ENCODE results near the gene C3orf18. TPM values are rescaled to one million over a fixed set of nuclear protein-coding genes. Genes with fewer than 3 reads are reported as not detected.

C3orf18 gene
- total and polyA plus RNA-seq, 2 experiments from 2014 or later = 2.4 to 7.7 TPM

DNA sequence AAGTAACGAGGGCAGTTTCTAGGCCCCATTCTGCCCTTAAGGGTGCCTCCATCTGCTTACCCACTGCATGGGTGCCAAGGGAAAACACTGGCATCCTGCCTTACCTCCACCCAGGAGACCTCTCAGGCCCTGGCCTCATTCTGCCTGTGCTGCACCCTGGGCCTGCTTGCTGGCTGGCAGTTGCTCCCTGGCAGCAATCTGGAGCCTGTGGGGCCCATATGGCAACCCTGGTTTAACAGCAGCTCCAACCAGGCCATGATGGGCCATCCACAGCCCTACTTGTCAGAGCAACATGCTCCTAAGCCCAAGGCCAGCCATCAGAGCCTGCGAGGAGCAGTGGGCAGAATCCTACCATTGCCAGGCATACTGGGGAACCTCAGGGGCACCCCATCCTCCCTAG, 3.7 kb downstream of the C3orf18 start:
- H3K4me3 ChIP-seq = no peak overlapping the region
- H3K27me3 Mint-ChIP-seq (ENCODE audit: insufficient read depth, low read depth, poor library complexity) = peaks cover 17% of the 10 kb centered on the region
- peaks cover 13% of the 10 kb centered on the region; the same call in 1 of the 2 replicates for H3K27me3 ChIP-seq (ENCODE audit: insufficient read depth)
- no peaks in the 10 kb centered on the region; the same call in 2 of the 3 replicates for H3K9me3 Mint-ChIP-seq
- no peaks in the 10 kb centered on the region; the same call in 1 of the 2 replicates for H3K4me1 ChIP-seq (ENCODE audit: insufficient read depth)
- DNase-seq (ENCODE audit: low spot score) = no peak
- H3K79me2 ChIP-seq (replicated peaks; ENCODE audit: insufficient read depth) = no peaks in the 10 kb centered on the region
- peaks cover 10% of the 10 kb centered on the region; the same call in 1 of the 2 replicates for H3F3A ChIP-seq (replicated peaks; ENCODE audit: low read depth)
- no peak overlapping the region for H3K27ac Mint-ChIP-seq
- TF ChIP-seq ZNF331 (CRISPR knock-in tag; IDR thresholded peaks at IDR 0.05; ENCODE audit: low read depth) (no peak), POLR2AphosphoS5 (IDR thresholded peaks at IDR 0.05; ENCODE audit: low read depth) (no peak), CTCF (conservative IDR thresholded peaks at IDR 0.05; ENCODE audit: low read depth in 2 of 2) (no peak), JUNB (IDR thresholded peaks at IDR 0.05; ENCODE audit: unreplicated experiment) (no peak), EZH2 (IDR thresholded peaks at IDR 0.05; ENCODE audit: low read depth, unreplicated experiment) (no peak), REST (IDR thresholded peaks at IDR 0.05; ENCODE audit: unreplicated experiment) (no peak), CREB1 (CRISPR knock-in tag; IDR thresholded peaks at IDR 0.05; ENCODE audit: low read depth) (no peak), STAT1 (IDR thresholded peaks at IDR 0.05; ENCODE audit: unreplicated experiment) (no peak), ETS1 (IDR thresholded peaks at IDR 0.05) (no peak), NANOG (IDR thresholded peaks at IDR 0.05; ENCODE audit: borderline replicate concordance) (no peak), ZNF114 (CRISPR knock-in tag; IDR thresholded peaks at IDR 0.05) (no peak), EZH2phosphoT487 (IDR thresholded peaks at IDR 0.05; ENCODE audit: unreplicated experiment) (no peak)
- TF ChIP-seq, protein P1, sequence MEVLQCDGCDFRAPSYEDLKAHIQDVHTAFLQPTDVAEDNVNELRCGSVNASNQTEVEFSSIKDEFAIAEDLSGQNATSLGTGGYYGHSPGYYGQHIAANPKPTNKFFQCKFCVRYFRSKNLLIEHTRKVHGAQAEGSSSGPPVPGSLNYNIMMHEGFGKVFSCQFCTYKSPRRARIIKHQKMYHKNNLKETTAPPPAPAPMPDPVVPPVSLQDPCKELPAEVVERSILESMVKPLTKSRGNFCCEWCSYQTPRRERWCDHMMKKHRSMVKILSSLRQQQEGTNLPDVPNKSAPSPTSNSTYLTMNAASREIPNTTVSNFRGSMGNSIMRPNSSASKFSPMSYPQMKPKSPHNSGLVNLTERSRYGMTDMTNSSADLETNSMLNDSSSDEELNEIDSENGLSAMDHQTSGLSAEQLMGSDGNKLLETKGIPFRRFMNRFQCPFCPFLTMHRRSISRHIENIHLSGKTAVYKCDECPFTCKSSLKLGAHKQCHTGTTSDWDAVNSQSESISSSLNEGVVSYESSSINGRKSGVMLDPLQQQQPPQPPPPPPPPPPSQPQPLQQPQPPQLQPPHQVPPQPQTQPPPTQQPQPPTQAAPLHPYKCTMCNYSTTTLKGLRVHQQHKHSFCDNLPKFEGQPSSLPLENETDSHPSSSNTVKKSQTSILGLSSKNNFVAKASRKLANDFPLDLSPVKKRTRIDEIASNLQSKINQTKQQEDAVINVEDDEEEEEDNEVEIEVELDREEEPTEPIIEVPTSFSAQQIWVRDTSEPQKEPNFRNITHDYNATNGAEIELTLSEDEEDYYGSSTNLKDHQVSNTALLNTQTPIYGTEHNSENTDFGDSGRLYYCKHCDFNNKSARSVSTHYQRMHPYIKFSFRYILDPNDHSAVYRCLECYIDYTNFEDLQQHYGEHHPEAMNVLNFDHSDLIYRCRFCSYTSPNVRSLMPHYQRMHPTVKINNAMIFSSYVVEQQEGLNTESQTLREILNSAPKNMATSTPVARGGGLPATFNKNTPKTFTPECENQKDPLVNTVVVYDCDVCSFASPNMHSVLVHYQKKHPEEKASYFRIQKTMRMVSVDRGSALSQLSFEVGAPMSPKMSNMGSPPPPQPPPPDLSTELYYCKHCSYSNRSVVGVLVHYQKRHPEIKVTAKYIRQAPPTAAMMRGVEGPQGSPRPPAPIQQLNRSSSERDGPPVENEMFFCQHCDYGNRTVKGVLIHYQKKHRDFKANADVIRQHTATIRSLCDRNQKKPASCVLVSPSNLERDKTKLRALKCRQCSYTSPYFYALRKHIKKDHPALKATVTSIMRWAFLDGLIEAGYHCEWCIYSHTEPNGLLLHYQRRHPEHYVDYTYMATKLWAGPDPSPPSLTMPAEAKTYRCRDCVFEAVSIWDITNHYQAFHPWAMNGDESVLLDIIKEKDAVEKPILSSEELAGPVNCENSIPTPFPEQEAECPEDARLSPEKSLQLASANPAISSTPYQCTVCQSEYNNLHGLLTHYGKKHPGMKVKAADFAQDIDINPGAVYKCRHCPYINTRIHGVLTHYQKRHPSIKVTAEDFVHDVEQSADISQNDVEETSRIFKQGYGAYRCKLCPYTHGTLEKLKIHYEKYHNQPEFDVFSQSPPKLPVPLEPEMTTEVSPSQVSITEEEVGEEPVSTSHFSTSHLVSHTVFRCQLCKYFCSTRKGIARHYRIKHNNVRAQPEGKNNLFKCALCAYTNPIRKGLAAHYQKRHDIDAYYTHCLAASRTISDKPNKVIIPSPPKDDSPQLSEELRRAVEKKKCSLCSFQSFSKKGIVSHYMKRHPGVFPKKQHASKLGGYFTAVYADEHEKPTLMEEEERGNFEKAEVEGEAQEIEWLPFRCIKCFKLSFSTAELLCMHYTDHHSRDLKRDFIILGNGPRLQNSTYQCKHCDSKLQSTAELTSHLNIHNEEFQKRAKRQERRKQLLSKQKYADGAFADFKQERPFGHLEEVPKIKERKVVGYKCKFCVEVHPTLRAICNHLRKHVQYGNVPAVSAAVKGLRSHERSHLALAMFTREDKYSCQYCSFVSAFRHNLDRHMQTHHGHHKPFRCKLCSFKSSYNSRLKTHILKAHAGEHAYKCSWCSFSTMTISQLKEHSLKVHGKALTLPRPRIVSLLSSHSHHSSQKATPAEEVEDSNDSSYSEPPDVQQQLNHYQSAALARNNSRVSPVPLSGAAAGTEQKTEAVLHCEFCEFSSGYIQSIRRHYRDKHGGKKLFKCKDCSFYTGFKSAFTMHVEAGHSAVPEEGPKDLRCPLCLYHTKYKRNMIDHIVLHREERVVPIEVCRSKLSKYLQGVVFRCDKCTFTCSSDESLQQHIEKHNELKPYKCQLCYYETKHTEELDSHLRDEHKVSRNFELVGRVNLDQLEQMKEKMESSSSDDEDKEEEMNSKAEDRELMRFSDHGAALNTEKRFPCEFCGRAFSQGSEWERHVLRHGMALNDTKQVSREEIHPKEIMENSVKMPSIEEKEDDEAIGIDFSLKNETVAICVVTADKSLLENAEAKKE (CRISPR knock-in tag; IDR thresholded peaks at IDR 0.05) = no peak
- no peaks in the 10 kb centered on the region for H3K9me2 ChIP-seq (ENCODE audit: insufficient read depth)
- H4K20me1 ChIP-seq (replicated peaks; ENCODE audit: insufficient read depth) = no peaks in the 10 kb centered on the region
- H3K36me3 ChIP-seq (ENCODE audit: insufficient read depth) = no peaks in the 10 kb centered on the region
- no peak overlapping the region for H3K4me2 ChIP-seq
- H2AFZ ChIP-seq = no peak overlapping the region
- peaks cover 3% of the 10 kb centered on the region; the same call in 1 of the 3 replicates for H3K36me3 Mint-ChIP-seq (ENCODE audit: low read depth)
- peaks cover 10% of the 10 kb centered on the region; the same call in 2 of the 3 replicates for H3K4me1 Mint-ChIP-seq
- no peak for ATAC-seq
- no peak overlapping the region for H3K27ac ChIP-seq (ENCODE audit: low read depth)
- H3K4me3 Mint-ChIP-seq = no peak overlapping the region

Measured in GM23338 (cell line).